ENCODE measurements around the gene IGFBPL1.
"Not testable (repeated sequence)": the region's sequence is repeated elsewhere in the genome, so short reads cannot be mapped to it uniquely, and the experiment has no call there.

Gene IGFBPL1

DNA sequence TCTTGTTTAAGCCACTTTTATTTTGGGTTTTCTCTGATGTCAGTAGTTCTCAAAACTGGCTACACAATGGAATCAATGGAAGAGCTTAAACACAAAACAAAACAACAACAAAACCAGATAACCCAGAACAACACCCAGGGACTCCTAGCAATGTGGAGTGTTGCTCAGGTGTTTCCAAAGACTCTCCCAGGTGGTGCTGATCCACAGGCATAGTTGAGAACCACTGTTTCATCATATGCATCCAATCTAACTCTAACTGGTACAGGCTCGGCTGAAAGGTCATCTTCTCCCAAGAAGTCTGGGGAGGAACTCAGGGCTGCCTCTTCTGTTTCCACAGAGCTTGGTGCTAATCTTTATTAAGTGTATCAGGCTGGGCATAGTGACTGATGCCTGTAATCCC lies 37.2 kb downstream of the IGFBPL1 start:
- no peak for DNase-seq
- in situ Hi-C loops (cut with MboI; ENCODE audit: low pct_unique_long_range_greater_than_20kb, low sequenced_read_pairs), result loop anchor here (25.0 kb wide), 3 partner anchors 300 to 875 kb away; no protein-coding TSS in a partner anchor

DNA sequence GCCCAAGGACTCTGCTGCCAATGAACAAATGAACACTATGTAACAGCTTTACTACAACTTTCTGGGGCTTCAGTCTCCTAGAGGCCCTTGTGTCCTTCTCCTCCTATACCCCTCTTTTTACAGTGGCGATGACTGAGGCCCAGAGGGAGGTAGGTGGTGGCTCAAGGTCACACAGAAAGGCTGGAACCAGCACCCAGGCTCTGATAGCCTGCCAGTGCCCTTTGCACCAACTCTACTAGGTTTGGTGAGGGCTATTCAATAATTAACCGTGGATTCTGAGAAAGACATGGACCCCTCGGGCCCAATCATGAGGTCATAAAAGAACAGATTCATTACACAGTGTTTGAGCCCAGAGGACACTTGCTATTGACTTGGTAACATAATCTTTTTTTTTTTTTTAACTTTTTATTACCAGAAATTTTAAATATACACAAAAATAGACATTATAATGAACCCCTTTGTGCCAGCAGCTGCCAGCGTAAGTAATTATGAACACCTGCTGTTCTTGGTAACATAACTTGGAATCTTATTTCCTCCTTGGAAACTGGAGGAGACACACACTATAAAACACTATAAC lies 37.8 kb downstream of the IGFBPL1 start:
- no peak for DNase-seq
- in situ Hi-C loops (cut with MboI; ENCODE audit: low pct_unique_long_range_greater_than_20kb, low sequenced_read_pairs), result loop anchor here (25.0 kb wide), 3 partner anchors 299 to 874 kb away; no protein-coding TSS in a partner anchor

DNA sequence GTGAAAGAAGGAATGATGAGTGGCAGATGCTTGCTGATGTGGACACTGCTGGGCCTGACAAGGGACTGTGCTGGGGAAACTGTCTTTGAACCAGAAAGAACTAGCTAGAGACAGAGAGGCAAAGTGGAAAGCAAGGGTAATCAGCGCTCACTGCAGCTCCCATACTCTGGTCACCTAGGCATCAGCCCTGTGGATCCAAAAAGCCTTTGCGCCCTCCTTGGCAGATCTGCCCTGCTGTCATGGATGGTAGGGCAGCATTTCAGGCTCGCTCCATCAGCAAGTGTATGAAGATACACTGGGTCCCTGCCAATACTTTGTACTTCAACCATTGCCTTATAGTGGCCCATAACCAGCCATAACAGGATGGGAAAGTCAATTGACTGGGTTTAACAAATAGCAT lies 38.4 kb downstream of the IGFBPL1 start:
- DNase-seq, result no peak
- in situ Hi-C loops (cut with MboI; ENCODE audit: low pct_unique_long_range_greater_than_20kb, low sequenced_read_pairs), result loop anchor here (25.0 kb wide), 3 partner anchors 299 to 874 kb away; no protein-coding TSS in a partner anchor

- in situ Hi-C loops (cut with MboI; ENCODE audit: low pct_unique_long_range_greater_than_20kb, low sequenced_read_pairs), result loop anchor here (25.0 kb wide), 3 partner anchors 298 to 873 kb away; no protein-coding TSS in a partner anchor
- no peak for DNase-seq
Measured at GRCh38 chr9:38384990-38385848, 39.0 kb downstream of the IGFBPL1 start.

DNA sequence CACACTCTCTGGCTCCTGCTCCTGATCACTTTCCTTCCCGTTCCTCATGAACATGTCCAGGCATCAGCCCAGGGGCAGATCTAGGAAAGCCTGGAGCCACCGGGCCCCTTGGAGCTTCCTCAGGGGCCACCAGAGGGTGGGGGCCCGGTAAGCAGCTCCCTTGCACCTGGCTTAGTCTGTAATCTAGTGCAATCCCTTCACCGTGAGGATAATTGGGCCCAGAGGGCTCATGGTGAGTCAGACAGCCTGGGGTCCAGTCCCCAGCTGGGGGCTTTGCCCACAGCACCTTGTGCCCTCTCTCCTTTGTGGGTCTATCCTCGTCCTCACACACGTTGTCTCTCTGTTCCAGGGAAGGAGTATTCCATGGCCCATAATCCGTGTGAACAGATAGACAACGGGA lies 42.1 kb downstream of the IGFBPL1 start:
- in situ Hi-C loops (cut with MboI; ENCODE audit: low pct_unique_long_range_greater_than_20kb, low sequenced_read_pairs), result loop anchor here (25.0 kb wide), 3 partner anchors 295 to 870 kb away; no protein-coding TSS in a partner anchor
- no peak for DNase-seq

GRCh38 chr9:38380872-38381534 lies 43.3 kb downstream of the IGFBPL1 start:
- DNase-seq, result no peak
- in situ Hi-C loops (cut with MboI; ENCODE audit: low pct_unique_long_range_greater_than_20kb, low sequenced_read_pairs), result loop anchor here (25.0 kb wide), 3 partner anchors 294 to 869 kb away; no protein-coding TSS in a partner anchor

- no peak for DNase-seq
- in situ Hi-C loops (cut with MboI; ENCODE audit: low pct_unique_long_range_greater_than_20kb, low sequenced_read_pairs), result loop anchor here (25.0 kb wide), 3 partner anchors 293 to 868 kb away; no protein-coding TSS in a partner anchor
Measured at GRCh38 chr9:38380230-38380871, 43.9 kb downstream of the IGFBPL1 start.

DNA sequence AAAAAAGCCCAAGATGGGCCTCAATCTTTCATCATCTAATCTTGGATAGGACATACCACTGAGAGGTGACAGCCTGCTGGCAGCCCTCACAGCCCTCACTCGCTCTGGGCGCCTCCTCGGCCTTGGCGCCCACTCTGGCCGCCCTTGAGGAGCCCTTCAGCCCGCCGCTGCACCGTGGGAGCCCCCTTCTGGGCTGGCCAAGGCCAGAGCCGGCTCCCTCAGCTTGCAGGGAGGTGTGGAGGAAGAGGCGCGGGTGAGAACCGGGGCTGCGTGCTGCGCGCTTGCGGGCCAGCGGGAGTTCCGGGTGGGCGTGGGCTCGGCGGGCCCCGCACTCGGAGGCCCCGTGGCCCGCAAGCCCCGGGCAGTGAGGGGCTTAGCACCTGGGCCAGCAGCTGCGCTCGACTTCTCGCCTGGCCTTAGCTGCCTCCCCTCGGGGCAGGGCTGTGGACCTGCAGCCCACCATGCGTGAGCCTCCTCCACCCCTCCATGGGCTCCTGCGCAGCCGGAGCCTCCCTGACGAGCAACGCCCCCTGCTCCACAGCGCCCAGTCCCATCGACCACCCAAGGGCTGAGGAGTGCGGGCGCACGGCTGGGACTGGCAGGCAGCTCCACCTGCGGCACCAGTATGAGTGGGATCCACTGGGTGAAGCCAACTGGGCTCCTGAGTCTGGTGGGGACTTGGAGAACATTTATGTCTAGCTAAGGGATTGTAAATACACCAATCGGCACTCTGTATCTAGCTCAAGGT lies 46.7 kb downstream of the IGFBPL1 start:
- in situ Hi-C loops (cut with MboI; ENCODE audit: low pct_unique_long_range_greater_than_20kb, low sequenced_read_pairs), result loop anchor here (25.0 kb wide), 3 partner anchors 290 to 865 kb away; no protein-coding TSS in a partner anchor
- DNase-seq, result not testable (repeated sequence)

DNA sequence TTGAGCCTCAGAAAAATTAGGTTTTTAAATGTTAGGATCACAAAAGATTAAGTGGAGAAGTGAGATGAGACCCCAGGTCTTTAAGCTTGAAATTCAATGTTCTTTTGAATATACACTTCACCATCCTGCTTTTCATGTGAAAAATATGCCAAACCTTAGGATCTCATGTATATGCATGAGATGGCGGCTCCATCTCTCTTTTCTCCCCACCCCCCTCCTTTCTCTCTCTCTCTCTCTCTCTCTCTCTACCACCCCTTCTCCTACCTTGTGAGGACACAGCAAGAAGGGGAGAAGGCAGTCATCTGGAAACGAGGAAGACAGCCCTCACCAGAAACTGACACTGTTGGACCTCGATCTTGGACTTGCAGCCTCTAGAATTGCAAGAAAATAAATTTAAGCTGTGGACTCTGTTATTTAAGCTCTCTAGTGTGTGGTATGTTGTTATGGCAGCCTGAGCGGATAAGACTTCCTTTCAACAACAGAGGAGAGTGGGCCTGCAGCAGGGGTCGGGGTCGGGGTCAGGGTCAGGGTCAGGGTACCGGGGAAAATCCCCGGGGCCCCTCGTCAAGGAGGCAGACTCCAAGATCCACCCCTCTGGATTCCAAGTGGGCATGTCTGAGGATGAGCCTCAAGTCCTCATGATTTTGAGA lies 48.1 kb downstream of the IGFBPL1 start:
- in situ Hi-C loops (cut with MboI; ENCODE audit: low pct_unique_long_range_greater_than_20kb, low sequenced_read_pairs), result loop anchor here (25.0 kb wide), 3 partner anchors 289 to 864 kb away; no protein-coding TSS in a partner anchor
- no peak for DNase-seq

DNA sequence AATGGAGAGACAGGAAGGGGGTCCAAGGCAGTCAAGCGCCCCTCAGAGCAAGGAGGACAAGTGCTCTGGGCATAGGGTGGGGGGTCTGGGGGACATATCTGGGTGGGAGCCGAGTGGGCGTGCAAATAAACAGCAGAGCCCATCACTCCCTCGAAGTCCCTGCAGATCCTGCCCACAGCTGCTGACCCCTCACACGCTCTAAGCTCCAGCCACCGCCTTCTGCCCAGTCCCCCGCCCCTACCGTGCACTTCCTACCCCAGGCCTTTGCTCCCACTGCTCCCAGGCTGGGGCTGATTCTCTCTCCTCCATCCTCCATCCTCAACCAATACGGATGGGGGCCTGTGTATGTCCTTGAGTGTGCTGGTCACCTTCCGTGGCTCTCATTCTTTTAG lies 48.7 kb downstream of the IGFBPL1 start:
- no peak for DNase-seq
- in situ Hi-C loops (cut with MboI; ENCODE audit: low pct_unique_long_range_greater_than_20kb, low sequenced_read_pairs), result loop anchor here (25.0 kb wide), 3 partner anchors 288 to 863 kb away; no protein-coding TSS in a partner anchor

DNA sequence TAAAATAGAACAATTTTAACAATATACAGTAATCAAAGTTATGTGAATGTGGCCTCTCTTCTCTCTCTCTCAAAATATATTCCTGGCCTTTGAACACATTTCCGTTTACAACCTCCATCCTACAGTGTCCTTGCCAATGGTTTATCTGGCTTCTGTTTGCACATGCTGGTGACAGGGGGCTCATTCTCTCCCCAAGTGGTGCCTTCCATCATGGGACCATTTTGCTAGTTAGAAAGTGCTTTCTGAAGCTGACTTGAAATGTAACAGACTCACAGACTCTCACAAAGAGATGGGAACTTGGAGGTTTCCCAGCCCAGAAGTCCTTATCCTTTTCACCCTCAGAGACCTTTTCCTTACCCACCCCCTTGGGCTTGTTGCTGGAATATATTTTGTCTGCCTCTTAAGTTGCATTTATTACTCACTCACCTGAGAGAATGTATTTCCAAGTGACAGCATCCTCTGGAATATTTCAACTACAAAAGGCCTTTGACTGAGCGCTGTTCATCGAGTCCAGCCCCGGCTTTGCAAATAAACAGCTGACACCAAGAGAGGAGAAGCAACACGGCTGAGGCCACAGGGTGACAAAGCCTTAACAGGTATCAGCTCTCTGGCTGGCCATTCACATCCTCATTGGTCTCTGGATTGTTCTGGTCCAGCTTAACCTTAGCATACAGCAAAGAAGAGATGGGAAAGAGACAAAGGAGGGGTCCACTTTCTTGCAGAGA lies 49.2 kb downstream of the IGFBPL1 start:
- DNase-seq, result no peak
- in situ Hi-C loops (cut with MboI; ENCODE audit: low pct_unique_long_range_greater_than_20kb, low sequenced_read_pairs), result loop anchor here (25.0 kb wide), 3 partner anchors 288 to 863 kb away; no protein-coding TSS in a partner anchor

DNA sequence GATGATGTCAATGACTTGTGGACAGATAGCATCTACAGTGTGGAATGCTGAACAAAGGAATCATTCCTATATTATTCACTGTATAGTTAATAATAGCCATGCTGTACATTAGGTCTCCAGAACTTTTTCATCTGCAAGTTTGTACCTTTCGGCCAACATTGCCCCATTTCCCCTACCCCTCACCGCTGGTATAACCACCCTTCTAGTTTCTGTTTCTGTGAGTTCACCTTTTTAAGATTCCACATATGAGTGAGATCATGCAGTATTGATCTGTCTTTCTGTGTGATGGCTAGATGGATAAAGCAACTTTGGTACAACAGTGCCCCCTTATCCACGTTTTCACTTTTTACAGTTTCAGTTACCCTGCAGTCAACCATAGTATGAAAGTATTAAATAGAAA lies 50.6 kb downstream of the IGFBPL1 start:
- in situ Hi-C loops (cut with MboI; ENCODE audit: low pct_unique_long_range_greater_than_20kb, low sequenced_read_pairs), result no loop called here
- no peak for DNase-seq

DNA sequence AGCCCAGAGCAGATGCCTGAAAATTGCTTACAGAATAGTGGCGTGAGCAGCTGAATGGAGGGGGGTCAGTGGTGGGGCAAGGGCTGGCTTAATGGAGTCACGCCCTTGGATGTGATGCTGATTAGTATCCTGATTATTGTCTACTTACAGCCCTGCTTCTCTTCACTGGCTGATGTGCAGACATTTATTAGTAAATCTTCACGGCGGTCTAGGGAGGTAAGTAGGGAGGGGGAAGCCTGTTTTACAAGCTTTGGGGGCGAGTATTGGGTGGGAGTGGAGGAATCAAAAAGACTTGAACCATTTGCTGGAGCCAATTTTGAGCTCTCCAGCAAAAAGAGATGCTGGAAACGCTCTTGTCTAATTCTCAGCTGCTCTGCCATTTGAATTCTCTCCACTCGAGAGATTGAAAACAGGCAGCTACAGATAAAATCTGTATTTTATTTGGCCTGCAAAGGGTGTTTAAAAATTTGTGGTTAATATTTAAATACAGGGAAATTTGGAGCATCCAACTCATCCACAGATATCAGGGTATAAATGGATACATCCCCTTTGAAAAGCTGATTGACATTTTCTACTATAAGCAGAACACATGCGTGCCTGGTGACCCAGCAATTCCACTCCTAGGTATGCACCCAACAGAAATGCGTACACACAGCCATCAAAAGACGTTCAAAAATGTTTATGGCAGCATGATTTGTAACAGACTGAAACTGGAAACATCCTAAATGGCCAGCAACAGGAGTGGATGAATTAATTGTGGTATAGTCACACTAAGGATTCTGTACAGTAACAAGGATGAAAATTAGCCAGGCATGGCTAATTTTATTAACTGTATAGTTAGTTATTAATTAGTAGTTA lies 51.3 kb downstream of the IGFBPL1 start:
- in situ Hi-C loops (cut with MboI; ENCODE audit: low pct_unique_long_range_greater_than_20kb, low sequenced_read_pairs), result no loop called here
- DNase-seq, result no peak

DNA sequence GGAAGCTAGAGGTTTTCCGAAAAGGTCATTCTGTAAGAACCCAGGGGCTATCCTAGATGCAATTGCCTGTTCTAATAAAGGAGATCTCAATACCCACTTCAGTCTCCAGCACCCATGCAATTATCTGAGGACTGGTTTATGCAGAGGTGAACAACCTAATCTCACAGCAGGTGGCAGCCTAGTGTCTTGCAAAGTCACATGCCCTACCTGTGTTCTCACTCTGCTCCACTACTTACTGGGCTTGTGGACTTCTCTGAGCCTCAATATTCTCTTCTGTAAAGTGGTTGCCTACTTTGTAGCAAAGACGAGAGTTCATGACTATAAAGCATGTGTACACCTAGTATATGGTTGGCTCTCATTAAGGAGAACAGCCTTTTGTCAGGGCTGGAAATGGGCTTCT lies 52.8 kb downstream of the IGFBPL1 start:
- in situ Hi-C loops (cut with MboI; ENCODE audit: low pct_unique_long_range_greater_than_20kb, low sequenced_read_pairs), result no loop called here
- peak; percentile 14 for DNase-seq

- DNase-seq, result no peak
- in situ Hi-C loops (cut with MboI; ENCODE audit: low pct_unique_long_range_greater_than_20kb, low sequenced_read_pairs), result no loop called here
Measured at GRCh38 chr9:38370176-38370575, 54.1 kb downstream of the IGFBPL1 start.

DNA sequence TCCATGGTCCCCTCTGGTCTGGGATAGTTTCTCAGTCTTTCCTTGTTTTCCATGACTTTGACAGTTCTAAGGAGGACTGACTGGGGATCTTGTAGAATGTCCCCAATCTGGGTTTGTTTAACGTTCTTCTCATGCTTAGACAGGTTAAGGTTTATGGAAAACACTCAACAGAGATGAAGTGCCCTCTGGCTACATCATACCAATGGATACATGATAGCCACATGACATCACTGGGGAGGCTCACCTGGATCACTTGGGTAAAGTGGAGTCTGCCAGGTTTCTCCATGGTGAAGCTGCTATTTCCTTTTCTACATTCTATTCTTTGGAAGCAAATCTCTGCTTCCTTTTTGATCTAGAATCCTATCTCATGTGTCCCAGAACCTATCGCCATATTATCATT lies 55.5 kb downstream of the IGFBPL1 start:
- in situ Hi-C loops (cut with MboI; ENCODE audit: low pct_unique_long_range_greater_than_20kb, low sequenced_read_pairs), result no loop called here
- DNase-seq, result no peak

Data from KBM-7 (cell line).